Jurkat, Clone E6-1 (cell line): ENCODE data around the gene TMEM221.

Experiments used
- DNase-seq: peaks from one replicate; pipeline ENCODE4 v3.0.0-alpha.2; 2011; ENCODE audit warnings: low read depth, low spot score
- H3K4me3 ChIP-seq: 2 replicates; pipeline ENCODE4 v1.5.1; 2011; ENCODE audit warnings: mild to moderate bottlenecking, low read length, control low read depth, moderate library complexity

The TMEM221 gene

DNA sequence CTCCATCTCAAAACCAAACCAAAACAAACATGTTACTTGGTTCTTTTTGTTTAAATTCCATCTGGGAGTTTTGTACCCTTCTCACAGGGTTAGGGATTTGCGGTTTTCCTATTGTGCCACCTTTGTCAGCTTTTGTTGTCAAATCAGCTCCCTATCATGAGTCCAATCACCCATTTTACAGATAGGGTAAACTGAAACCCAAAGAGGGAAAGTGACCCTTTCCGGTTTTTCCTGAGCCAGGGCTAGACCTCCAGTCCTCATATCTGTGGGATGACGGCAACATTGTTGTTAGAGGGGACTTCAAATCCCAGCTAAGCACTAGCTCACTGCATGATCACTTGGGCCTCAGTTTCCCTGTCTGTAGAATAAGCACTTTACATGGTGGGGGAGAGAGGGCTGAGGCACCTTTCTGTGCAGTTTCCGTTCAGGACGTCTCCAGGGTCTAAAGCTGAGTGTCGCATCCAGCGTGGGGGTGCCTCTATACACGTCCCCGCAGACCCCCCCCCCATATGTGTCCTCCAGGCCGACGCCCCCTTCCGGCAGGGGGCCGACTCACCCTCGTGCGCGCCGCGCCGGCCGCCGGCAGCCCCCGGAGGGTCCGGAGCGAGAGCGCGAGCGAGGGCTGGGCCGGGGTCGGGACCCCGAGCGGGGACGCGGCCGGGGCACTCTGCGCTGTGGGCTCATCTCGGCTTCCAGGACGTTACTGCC lies 58.4 kb downstream of the TMEM221 start:
- DNase-seq = no peak
- H3K4me3 ChIP-seq = peak overlapping the region; percentile 70

DNA sequence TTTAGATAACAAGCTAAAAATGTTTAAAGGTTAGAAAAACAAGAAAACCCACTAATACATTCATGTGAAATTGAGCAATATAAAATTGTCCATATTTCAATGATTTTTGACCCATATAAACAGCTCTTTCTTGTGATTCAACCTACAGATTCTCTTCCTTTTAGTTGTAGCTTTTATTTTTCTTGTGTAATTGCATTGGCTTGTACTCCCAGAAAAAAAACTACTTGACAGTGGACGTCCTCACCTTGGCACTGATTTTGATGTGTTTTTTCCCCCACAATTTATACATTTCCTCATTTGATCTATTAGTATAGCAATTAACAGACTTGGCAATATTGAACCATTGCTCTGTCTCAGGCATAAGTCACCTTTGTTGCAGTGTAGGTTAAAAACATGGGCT lies 59.2 kb downstream of the TMEM221 start:
- no peak for DNase-seq
- H3K4me3 ChIP-seq = no peak overlapping the region

- no peak overlapping the region for H3K4me3 ChIP-seq
- DNase-seq = peak; percentile 35
Measured at GRCh38 chr19:17385878-17386611, 62.4 kb downstream of the TMEM221 start.
